ENCODE measurements around the gene FAM227B. TPM values are rescaled to one million over a fixed set of nuclear protein-coding genes. Genes with fewer than 3 reads are reported as not detected.
"Not testable (repeated sequence)": the region's sequence is repeated elsewhere in the genome, so short reads cannot be mapped to it uniquely, and the experiment has no call there.

The FAM227B gene
- total RNA-seq, 2 donors from 2014 or later = 4.1 to 5.7 TPM

DNA sequence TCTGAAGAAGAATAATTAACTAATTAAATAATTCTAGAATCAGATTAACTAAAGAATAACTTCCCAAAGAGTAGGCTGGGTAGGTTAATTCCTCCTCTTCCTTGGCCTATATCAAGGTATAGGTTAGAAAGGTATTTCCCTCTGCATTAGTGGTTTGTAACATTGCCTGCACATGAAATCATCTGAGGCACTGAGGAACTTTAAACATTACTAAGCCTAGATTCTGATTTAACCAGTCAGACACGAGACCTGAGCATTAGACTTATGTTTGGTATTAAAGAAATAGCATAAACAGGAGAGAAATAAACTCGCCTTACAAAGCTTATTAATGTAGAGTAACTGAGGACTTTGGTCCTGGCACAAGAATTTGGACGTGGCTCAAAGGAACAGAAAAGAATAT is 113.4 kb downstream of the FAM227B start:
- no peaks in the 10 kb centered on the region for H3K9me3 ChIP-seq (ENCODE audit: control insufficient read depth, low read length, poor library complexity, severe bottlenecking)
- no peak overlapping the region for H3K4me3 Mint-ChIP-seq
- ATAC-seq = no peak
- no peaks in the 10 kb centered on the region for H3K36me3 Mint-ChIP-seq (ENCODE audit: low read depth)
- no peak for DNase-seq
- H3K4me1 Mint-ChIP-seq = no peaks in the 10 kb centered on the region
- H3K27ac Mint-ChIP-seq = no peak overlapping the region
- H3K27me3 Mint-ChIP-seq = no peaks in the 10 kb centered on the region

- no peak overlapping the region for H3K27ac Mint-ChIP-seq
- H3K9me3 ChIP-seq (ENCODE audit: control insufficient read depth, low read length, poor library complexity, severe bottlenecking) = no peaks in the 10 kb centered on the region
- ATAC-seq (no peak), DNase-seq (no peak)
- no peak overlapping the region for H3K4me3 Mint-ChIP-seq
- no peaks in the 10 kb centered on the region for H3K36me3 Mint-ChIP-seq (ENCODE audit: low read depth)
- no peaks in the 10 kb centered on the region for H3K4me1 Mint-ChIP-seq
- H3K27me3 Mint-ChIP-seq = no peaks in the 10 kb centered on the region
Measured at GRCh38 chr15:49506341-49506740, 114.3 kb downstream of the FAM227B start.

GRCh38 chr15:49501586-49501985 is 119.0 kb downstream of the FAM227B start:
- Mint-ChIP-seq H3K4me3 (no peak overlapping the region), H3K27me3 (no peaks in the 10 kb centered on the region), H3K27ac (no peak overlapping the region), H3K36me3 (ENCODE audit: low read depth) (no peaks in the 10 kb centered on the region), H3K4me1 (no peaks in the 10 kb centered on the region)
- no peaks in the 10 kb centered on the region for H3K9me3 ChIP-seq (ENCODE audit: control insufficient read depth, low read length, poor library complexity, severe bottlenecking)
- no peak for DNase-seq
- ATAC-seq = no peak

DNA sequence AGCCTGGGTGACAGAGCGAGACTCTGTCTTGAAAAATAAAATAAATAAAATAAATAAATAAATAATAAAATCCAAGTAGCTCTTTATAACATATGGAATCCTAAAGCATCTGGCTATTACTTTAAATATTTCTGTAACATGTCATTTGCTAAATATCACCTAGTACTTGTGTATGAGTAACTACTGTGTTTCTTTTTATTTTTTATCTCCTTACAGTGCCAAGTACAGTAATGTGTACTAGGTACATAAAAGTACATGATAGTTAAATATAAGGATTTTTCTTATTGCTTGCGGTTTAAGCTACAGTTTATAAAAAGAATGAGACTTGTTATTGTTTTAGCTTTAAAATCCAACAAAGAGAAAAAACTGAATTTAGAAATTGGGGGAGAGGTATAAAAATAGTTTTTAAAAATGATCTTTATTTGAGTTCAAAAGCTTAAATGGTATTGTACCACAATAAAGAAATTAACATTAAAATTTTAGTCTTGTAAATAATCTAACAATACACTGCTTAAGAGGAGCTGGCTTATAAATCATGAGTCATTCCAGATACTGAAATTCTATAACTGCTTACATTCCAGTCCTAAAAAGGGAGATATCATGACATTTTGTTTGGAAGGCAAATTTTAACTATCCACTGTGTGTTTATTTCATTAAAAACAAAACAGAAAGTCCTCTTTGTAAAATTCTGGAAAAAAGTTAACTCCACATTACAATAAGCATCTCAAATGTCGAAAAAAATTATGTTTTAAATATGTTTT is 124.4 kb downstream of the FAM227B start:
- H3K36me3 Mint-ChIP-seq (ENCODE audit: low read depth) = no peaks in the 10 kb centered on the region
- H3K27ac Mint-ChIP-seq = no peak overlapping the region
- DNase-seq (no peak), ATAC-seq (no peak)
- no peak overlapping the region for H3K4me3 Mint-ChIP-seq
- H3K4me1 Mint-ChIP-seq = no peaks in the 10 kb centered on the region
- no peaks in the 10 kb centered on the region for H3K9me3 ChIP-seq (ENCODE audit: control insufficient read depth, low read length, poor library complexity, severe bottlenecking)
- H3K27me3 Mint-ChIP-seq = peaks cover 5% of the 10 kb centered on the region

- ATAC-seq = no peak
- Mint-ChIP-seq H3K36me3 (ENCODE audit: low read depth) (no peaks in the 10 kb centered on the region), H3K4me3 (no peak overlapping the region), H3K4me1 (no peaks in the 10 kb centered on the region), H3K27me3 (peaks cover 5% of the 10 kb centered on the region), H3K27ac (no peak overlapping the region)
- no peaks in the 10 kb centered on the region for H3K9me3 ChIP-seq (ENCODE audit: control insufficient read depth, low read length, poor library complexity, severe bottlenecking)
- DNase-seq = no peak
Measured at GRCh38 chr15:49494842-49495241, 125.8 kb downstream of the FAM227B start.

DNA sequence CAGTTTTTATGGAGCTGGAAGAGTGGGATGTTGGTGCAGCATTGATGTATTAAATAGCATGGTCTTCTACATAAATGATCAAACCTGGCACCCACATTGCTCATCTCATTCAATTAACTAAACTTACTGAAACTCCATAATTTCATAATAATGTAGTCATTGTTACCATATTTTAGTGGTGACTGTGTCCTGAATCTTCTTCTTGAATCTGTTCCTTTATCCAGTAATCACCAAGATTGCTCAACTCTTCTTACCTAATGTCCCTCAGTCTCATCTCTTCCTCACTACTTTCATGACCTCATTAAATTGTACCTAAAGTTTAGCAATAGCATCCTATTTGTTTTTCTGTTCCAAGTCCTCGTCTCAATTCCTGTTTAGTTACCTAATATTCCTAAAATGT is 127.8 kb downstream of the FAM227B start:
- H3K36me3 Mint-ChIP-seq (ENCODE audit: low read depth) = no peaks in the 10 kb centered on the region
- no peaks in the 10 kb centered on the region for H3K9me3 ChIP-seq (ENCODE audit: control insufficient read depth, low read length, poor library complexity, severe bottlenecking)
- H3K4me1 Mint-ChIP-seq = no peaks in the 10 kb centered on the region
- H3K4me3 Mint-ChIP-seq = no peak overlapping the region
- no peak for ATAC-seq
- no peak overlapping the region for H3K27ac Mint-ChIP-seq
- no peak for DNase-seq
- peaks cover 5% of the 10 kb centered on the region for H3K27me3 Mint-ChIP-seq

- Mint-ChIP-seq H3K27ac (no peak overlapping the region), H3K36me3 (ENCODE audit: low read depth) (no peaks in the 10 kb centered on the region), H3K4me3 (no peak overlapping the region), H3K27me3 (peaks cover 5% of the 10 kb centered on the region), H3K4me1 (no peaks in the 10 kb centered on the region)
- ATAC-seq = no peak
- no peak for DNase-seq
- H3K9me3 ChIP-seq (ENCODE audit: control insufficient read depth, low read length, poor library complexity, severe bottlenecking) = no peaks in the 10 kb centered on the region
Measured at GRCh38 chr15:49492151-49492550, 128.5 kb downstream of the FAM227B start.

- DNase-seq (no peak), ATAC-seq (no peak)
- Mint-ChIP-seq H3K4me1 (no peaks in the 10 kb centered on the region), H3K4me3 (no peak overlapping the region), H3K36me3 (ENCODE audit: low read depth) (no peaks in the 10 kb centered on the region), H3K27ac (no peak overlapping the region), H3K27me3 (peaks cover 5% of the 10 kb centered on the region)
- no peaks in the 10 kb centered on the region for H3K9me3 ChIP-seq (ENCODE audit: control insufficient read depth, low read length, poor library complexity, severe bottlenecking)
Measured at GRCh38 chr15:49490966-49491365, 129.7 kb downstream of the FAM227B start.

- H3K27ac Mint-ChIP-seq; H3K27me3 Mint-ChIP-seq; H3K36me3 Mint-ChIP-seq (ENCODE audit: low read depth); DNase-seq; ATAC-seq; H3K4me3 Mint-ChIP-seq; H3K9me3 ChIP-seq (ENCODE audit: control insufficient read depth, low read length, poor library complexity, severe bottlenecking); H3K4me1 Mint-ChIP-seq: not testable (repeated sequence)
Measured at GRCh38 chr15:49485401-49485800, 135.2 kb downstream of the FAM227B start.

- DNase-seq; H3K27me3 Mint-ChIP-seq; H3K36me3 Mint-ChIP-seq (ENCODE audit: low read depth); H3K9me3 ChIP-seq (ENCODE audit: control insufficient read depth, low read length, poor library complexity, severe bottlenecking); H3K4me1 Mint-ChIP-seq; H3K4me3 Mint-ChIP-seq; ATAC-seq; H3K27ac Mint-ChIP-seq: not testable (repeated sequence)
Measured at GRCh38 chr15:49478982-49479381, 141.6 kb downstream of the FAM227B start.

GRCh38 chr15:49478021-49478420 is 142.6 kb downstream of the FAM227B start:
- not testable (repeated sequence) for H3K4me3 Mint-ChIP-seq; H3K27me3 Mint-ChIP-seq; H3K36me3 Mint-ChIP-seq (ENCODE audit: low read depth); H3K27ac Mint-ChIP-seq; ATAC-seq; H3K9me3 ChIP-seq (ENCODE audit: control insufficient read depth, low read length, poor library complexity, severe bottlenecking); DNase-seq; H3K4me1 Mint-ChIP-seq

GRCh38 chr15:49473031-49473430 is 147.6 kb downstream of the FAM227B start:
- H3K4me1 Mint-ChIP-seq = peaks cover 3% of the 10 kb centered on the region
- ATAC-seq (no peak), DNase-seq (no peak)
- no peaks in the 10 kb centered on the region for H3K36me3 Mint-ChIP-seq (ENCODE audit: low read depth)
- H3K4me3 Mint-ChIP-seq = no peak overlapping the region
- H3K27ac Mint-ChIP-seq = no peak overlapping the region
- H3K27me3 Mint-ChIP-seq = peaks cover 5% of the 10 kb centered on the region
- H3K9me3 ChIP-seq (ENCODE audit: control insufficient read depth, low read length, poor library complexity, severe bottlenecking) = no peaks in the 10 kb centered on the region

DNA sequence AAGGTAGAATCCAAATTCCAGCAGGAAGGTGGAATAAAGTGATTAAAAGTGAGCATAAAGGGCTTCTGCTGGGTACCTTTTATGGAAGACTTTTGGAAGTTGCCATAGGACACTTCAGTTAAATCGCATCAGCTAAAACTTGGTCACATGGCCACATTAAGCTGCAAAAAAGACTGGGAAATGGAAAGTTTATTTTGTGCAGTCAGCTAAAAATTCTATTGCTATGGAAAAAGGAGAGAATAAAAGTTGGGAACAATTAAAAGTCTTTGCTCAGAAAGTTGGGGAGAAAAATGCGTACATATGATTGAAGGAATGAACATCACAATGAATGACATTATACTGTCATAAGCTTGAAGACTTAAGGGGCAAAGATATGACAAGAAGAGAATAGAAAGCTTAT is 148.3 kb downstream of the FAM227B start:
- ATAC-seq (no peak), DNase-seq (no peak)
- H3K27me3 Mint-ChIP-seq = peaks cover 5% of the 10 kb centered on the region
- H3K9me3 ChIP-seq (ENCODE audit: control insufficient read depth, low read length, poor library complexity, severe bottlenecking) = no peaks in the 10 kb centered on the region
- no peaks in the 10 kb centered on the region for H3K36me3 Mint-ChIP-seq (ENCODE audit: low read depth)
- H3K4me3 Mint-ChIP-seq = no peak overlapping the region
- peaks cover 3% of the 10 kb centered on the region for H3K4me1 Mint-ChIP-seq
- H3K27ac Mint-ChIP-seq = no peak overlapping the region

- peaks cover 5% of the 10 kb centered on the region for H3K27me3 Mint-ChIP-seq
- DNase-seq = no peak
- no peak overlapping the region for H3K27ac Mint-ChIP-seq
- no peaks in the 10 kb centered on the region for H3K9me3 ChIP-seq (ENCODE audit: control insufficient read depth, low read length, poor library complexity, severe bottlenecking)
- H3K36me3 Mint-ChIP-seq (ENCODE audit: low read depth) = no peaks in the 10 kb centered on the region
- H3K4me1 Mint-ChIP-seq = peaks cover 3% of the 10 kb centered on the region
- ATAC-seq = no peak
- no peak overlapping the region for H3K4me3 Mint-ChIP-seq
Measured at GRCh38 chr15:49471733-49472132, 148.9 kb downstream of the FAM227B start.
